Activated CD4-positive, alpha-beta T cell treated with anti-CD3 and anti-CD28 coated beads, Interleukin-2, amount 50 U/mL, for 1 hour (primary cell): Measurements from ENCODE around the gene GDF15.
A peak's percentile ranks its signal among the peaks of the same experiment; 100 is the strongest.
"Not testable (repeated sequence)": the region's sequence is repeated elsewhere in the genome, so short reads cannot be mapped to it uniquely, and the experiment has no call there.

Experiments
- DNase-seq: peaks from one replicate; pipeline ENCODE4 v3.0.0-alpha.2; 2020

Gene GDF15

DNA sequence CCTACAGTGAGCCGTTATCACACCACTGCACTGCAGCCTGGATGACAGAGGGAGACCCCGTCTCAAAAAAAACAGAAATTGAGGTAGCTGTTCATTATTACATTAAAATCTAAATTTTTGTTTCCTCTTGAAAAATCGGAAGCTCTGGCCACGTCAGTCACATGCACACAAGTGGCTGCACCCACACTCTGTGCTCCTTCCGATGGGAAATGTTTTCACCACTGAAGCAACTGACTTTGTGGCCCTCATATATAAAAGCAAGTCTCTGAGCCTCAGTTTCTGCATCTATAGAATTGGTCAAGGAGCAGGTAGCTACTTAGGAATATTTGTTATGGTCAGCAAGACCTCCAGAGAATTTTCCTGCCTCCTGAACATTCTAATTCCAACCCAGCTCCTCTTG, 7.0 kb downstream of the GDF15 start:
- no peak for DNase-seq

DNA sequence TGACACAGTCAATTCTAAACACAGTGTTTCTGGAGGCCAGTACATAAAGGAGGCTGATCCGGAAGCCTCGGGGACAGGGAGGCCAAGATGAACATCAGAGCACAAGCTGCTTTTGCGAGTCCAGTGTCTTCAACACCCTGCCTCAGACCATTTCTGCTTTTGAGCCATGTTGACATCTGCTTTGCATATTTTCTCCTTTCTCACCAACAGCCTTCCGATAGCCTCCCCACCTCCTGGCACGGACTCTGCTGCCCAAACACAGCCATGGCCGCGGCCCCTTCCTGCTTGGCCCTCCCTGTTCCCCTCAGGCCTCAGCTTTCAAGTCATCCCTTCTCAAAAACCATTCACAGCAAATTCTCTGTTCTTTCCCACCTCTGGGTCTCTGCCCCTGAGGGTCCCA, 7.9 kb downstream of the GDF15 start:
- no peak for DNase-seq

DNA sequence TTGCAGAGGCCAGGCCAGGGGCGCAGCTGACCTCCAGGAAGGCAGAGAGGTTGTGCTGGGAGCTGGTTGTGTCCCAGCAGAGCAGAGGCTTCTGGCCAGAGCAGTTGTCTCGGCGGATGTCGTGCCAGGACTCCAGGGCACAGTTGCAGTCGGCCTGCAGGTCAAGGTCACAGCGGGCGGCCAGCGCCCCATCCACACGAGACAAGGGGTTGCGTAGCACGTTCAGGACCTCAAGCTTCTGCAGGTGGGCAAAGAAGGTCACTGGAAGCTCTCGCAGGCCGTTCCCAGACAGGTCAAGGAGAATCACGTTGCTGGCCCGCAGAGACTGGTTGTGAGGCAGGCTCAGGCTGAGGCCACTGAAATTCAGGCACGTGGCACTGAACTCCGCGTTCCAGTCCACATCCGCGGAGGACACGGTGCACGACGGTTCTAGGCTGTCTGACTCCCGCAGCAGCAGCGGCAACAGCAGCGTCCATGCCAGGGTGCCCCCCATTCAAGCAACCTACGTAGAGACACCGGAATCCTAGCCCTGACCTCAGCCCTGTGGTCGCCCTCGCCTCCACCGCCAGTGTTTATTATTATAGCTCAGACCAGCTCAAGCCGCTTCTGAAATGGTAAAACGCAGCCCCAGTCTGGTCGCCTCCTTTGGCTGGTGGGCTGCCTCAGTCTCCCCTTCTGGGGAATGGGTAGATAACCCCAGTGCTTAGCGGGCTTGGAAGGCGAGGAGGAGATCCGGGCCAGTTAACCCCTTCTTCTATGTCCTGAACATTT, 10.7 kb downstream of the GDF15 start:
- DNase-seq: no peak

DNA sequence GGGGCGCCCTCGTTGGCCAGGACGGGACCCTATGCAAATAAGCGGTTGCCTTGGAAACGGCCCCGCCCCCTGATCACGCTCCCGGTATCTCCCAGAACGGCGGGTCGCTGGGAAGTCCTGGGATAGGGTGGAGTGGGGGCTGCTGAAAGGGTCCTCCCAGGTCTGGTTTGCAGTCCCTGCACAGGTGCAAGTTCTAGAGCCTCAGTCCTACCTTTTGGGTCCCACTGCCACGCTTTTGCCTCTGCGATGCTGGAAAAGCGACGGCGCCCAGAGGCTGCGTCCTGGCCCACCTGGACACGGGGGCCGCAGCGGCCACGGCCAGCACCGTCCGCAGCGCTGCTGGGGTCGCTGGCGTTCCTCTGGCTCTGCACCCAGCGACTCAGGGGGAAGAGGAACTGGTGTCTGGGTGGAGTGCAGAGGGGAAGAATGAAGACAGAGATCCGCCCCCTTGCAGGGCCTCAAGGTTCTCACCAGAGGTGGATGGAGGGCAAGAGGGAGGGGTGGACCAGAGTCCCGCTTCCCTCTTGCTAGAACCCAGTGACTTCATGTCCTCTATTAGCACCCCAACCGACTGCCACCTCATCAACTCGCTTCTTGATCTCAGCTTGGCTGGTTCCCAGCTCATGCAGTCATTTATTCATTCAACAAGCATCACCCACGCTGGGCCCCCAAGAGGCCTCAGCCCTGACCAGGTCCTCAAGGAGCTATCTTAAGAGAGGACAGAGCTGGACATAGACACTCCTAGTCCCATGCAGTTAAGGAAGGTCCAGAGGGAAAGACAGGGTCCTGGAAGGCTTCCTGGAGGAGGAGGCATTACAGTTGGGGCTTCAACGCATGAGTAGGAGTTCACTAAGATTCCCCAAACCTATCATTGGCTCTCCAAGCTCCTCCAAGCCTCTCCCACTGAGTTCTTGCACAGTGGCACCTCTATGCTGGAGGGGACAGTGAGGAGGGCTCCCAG, 11.6 kb downstream of the GDF15 start, which contains the start of gene LRRC25:
Gene LRRC25, minus strand, starts transcription at position 381 of the 961 bp plus-strand sequence. CDS start 659 bp downstream, outside the sequence.
- DNase-seq: no peak

DNA sequence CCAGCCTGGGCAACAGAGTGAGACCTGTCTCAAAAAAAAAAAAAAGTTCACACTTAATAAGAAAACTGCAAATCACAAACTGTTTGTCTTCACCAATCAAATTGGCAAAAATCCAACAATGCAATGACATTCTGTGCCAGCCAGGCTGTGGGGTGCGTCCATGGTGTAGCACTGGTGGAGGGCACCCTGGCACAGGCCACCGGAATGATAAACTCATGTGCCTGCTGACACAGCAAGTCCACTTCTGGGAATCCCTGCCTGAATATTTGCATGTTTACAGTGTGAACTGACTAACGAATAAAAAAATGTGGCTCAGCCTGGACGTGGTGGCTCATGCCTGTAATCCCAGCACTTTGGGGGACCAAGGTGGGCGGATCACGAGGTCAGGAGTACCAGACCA, 13.1 kb downstream of the GDF15 start:
- no peak for DNase-seq

DNA sequence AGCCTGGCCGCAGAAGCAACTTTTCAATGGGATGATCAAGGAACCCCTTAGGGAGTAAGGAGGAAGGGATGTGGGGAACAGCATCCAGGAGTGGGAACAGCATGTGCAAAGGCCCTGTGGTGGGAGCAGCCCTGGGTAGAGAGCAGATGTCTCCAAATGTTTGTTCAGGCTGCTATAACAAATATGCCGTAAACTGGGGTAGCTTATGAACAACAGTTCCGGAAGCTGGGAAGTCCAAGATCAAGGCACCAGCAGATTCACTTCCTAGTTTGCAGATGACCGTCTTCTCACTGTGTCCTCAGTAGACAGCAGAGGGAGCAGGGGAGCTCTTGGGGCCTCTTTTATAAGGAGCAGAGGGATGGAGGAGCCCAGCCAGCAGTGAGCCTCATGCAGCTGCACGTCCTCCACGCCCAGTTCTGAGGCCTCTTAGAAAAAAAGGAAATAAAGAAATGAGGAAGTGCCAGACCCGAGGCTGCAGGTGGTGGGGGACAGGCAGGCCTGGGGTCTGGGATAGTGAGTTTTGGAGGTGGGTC, 15.7 kb downstream of the GDF15 start:
- DNase-seq: no peak

DNA sequence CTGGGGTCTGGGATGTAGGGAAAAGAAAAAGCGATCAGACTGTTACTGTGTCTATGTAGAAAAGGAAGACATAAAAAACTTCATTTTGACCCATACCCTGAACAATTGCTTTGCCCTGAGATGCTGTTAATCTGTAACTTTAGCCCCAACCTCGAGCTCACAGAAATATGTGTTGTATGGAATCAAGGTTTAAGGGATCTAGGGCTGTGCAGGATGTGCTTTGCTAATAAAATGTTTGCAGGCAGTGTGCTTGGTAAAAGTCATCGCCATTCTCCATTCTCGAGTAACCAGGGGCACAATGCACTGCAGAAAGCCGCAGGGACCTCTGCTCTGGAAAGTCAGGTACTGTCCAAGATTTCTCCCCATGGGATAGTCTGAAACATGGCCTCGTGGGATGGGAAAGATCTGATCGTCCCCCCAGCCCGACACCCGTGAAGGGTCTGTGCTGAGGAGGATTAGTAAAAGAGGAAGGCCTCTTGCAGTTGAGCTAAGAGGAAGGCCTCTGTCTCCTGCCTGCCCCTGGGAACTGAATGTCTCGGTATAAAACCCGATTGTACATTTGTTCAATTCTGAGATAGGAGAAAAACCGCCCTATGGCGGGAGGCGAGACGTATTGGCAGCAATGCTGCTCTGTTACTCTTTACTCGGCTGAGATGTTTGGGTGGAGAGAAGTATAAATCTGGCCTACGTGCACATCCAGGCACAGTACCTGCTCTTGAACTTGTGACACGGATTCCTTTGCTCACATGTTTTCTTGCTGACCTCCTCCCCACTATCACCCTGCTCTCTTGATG, 16.7 kb downstream of the GDF15 start:
- not testable (repeated sequence) for DNase-seq

DNA sequence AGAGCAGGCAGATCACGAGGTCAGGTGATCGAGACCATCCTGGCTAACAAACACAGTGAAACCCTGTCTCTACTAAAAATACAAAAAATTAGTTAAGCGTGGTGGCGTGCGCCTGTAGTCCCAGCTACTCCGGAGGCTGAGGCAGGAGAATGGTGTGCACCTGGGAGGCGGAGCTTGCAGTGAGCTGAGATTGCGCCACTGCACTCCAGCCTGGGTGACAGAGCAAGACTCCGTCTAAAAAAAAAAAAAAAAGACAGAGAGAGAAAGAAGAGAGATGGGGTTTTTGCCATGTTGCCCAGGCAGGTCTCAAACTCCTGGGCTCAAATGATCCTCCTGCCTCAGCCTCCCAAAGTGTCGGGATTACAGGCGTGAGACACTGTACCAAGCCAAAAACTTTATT, 19.8 kb downstream of the GDF15 start:
- DNase-seq: not testable (repeated sequence)

DNA sequence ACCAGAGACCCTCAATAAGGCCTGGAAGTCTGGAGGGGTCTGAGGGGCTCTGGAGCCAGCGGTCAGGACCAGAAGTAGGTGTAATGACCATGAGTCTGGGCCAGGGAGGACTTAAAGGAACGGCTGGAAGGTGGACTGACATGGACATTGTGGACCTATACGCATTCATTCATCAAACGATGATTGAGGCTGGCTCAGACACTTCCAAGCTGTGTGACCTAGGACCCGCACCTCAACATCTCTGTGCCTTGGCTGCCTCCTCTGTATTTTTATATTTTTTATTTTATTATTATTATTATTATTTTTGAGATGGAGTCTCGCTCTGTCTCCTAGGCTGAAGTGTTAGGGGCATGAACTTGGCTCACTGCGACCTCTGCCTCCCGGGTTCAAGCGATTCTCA, 20.8 kb downstream of the GDF15 start:
- no peak for DNase-seq

DNA sequence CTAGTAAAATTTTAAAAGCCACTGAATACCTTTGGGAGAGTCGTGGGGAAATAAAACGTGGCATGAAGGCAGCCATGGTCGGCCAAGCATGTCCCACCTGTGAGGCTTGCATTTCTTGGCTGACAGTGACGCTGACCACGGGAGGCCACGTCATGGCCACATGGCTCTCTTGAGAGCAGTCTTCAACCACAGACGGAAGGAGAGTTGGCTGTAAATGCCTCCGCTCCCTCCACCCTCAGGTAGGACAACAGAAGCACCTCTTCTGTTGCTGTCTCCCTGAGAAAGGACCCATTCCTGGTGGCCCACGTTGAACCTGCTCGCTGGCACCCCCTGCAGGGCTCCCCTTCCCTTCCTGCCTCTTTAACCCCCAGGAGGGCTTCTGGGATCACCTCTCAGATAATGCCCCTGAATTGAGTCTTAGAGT, 22.1 kb downstream of the GDF15 start:
- DNase-seq: no peak

DNA sequence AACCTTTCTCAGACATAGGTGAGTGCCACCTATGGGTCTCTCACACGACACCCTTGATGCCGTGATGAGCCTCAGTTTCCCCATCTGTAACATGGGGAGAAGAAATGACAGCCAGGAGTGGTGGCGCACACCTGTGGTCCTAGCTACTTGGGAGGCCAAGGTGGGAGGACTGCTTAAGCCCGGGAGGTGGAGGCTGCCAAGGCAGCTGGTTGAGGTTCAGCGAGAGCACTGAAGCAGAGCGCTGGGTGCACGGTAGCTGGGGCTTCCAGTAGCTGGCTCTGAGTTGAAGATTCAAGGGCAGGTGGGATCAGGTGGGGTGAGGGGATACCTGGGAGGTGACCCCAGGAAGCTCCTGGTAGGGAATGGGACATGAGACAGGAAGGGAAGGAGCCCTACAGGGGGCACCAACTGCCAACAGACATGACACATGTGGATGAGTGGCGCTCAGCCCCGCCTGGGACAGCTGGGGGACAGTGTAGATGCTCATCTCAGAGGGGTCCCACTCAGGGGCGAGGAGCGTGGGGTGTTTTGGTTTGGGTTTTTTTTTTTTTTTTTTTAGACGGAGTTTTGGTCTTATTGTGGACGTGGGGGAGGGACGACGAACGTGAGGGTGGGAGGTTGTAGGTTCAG, 26.8 kb downstream of the GDF15 start:
- DNase-seq: no peak

DNA sequence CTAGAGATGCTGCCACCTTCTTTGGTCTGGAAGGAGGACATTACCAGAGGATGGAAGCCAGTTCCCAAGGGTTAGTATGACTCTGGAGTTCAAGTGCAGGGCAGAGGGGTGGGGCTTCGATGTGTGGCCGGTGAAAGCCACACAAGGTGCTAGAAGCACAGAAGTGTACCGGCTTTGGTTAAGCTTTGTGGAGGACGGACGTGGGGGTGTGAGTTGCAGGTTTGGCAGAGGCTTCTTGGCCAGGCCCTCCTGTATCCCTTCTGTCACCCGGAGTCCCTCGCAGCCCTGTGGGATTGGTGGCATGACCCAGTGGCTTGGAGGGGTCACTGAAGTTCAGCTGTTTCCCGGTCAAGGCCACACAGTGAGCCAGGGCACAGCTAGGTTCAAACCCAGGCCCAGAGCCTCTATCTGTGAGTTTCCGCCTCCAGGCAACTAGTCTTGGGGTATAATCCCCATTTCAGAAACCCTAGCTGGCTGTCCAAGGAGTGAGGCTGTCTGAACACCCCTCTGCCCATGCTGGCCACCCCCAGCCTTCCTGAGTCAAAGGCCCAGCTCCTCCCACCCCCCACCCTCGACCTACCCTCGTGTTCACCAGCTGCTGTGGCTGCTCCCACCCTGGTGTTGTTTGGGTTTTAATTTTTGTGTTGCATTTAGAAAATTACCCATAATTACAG, 28.7 kb downstream of the GDF15 start:
- DNase-seq: no peak

DNA sequence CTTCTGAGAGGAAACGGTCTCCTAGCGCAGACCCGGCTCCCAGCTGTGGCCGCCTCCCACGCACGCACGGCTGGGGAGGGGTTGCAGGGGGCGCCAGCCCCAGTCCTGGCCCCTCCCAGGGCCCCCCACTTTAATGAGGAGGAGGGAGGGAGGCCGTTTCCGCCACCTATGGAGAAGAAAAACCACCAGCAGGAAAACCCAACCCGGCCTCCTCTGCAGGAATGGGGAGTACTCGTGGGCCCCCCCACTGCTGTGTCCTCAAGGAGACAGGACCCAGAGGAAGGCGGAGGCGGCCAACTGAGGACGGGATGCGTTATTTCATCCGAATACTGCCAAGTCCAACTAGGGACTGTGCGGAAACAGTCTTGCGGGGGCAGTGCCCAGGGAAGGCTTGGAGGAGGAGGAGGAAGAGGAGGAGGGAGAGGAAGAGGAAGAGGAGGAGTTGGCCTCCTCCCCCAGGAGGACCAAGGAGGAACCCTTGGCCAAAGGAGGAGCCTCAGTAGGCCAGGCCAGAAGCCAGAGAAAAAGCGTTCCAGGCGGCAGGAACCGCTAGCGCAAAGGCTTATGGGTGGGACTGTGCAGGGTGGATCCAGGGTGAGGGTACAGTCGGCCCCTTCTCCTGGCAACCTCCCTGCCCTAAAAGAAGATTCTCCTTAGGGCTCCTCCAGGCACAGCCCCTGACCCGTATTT, 29.4 kb downstream of the GDF15 start:
- DNase-seq: no peak

DNA sequence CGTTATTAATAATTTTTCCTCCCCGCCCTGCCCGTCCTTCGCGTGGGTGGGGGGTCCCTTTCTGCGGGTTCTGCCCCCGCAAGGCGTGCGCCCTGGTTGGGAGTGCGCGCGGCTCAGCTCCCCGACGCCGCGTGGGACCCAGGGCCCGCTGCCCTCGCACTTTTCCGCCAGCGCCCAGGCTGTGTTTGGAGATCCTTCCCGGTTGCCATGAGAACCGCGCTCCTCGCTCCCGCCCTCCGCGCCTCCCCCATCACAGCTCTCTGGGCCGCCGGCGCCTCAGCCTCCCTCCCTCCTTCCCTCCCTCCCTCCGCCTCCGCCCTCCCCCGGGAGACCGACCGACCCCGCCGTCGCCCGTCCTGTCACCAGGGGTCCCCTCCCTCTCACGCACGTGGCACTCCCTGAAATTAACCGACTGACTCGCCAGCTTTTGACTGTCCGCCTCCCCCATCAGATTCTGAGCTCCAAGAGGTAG, 30.9 kb downstream of the GDF15 start:
- DNase-seq: peak; percentile 66

DNA sequence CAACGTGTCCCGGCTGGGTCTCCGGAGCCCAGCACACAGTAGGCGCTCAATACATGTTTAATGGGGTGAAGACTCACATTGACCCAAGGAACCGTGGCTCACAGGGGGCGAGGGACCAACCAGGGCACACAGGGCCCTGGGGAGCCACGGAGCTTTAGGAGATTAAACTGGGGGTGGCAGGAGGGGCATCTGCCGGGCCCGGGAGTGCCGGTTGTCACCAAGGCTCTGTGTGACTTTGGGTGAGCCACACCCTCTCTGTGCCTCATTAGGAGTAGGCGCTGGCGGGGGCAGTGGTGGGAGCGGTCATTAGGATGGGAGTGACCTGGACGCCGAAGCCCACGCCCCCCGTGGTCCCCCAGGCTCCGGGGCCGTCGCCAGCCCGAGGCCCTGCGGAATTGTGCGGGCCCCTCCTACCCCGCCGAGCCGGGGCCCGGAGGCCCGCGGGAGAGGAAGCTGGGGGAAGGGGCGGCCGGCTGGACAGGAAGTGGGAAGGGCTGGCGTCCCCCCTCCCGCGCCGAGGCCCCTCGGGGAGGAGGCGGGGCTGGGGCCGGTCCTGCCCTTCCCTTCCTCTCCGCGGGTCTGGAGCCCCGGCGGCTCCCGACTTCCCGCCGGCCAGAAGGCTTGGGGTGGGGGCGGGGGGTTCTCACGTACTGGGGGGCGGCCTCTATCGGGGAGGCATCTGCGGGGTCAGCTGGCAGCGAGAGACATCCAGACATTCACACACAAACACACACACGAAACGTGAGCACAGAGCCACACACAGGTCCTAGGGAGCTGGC, 31.5 kb downstream of the GDF15 start:
- no peak for DNase-seq

DNA sequence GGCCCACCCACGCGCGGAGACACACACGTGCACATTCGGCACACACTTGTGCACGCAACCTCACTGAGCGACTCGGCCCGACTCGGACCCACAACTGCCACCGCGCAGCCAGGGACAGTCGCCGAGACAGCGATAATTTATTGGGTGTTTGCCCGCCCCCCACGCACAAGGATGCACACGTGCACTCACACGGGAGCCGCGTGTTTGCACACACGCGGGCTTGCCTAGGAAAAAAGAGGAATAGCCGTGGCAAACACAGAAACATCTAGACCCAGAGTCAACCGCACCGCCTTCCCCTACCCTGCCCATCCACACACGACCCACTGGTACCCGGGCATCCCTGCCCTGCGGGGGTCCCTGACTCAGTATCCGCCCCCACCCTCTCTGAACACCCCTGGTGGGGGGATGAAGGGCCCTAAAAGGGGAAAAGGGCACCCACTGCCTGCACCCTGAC, 32.1 kb downstream of the GDF15 start:
- DNase-seq: no peak

DNA sequence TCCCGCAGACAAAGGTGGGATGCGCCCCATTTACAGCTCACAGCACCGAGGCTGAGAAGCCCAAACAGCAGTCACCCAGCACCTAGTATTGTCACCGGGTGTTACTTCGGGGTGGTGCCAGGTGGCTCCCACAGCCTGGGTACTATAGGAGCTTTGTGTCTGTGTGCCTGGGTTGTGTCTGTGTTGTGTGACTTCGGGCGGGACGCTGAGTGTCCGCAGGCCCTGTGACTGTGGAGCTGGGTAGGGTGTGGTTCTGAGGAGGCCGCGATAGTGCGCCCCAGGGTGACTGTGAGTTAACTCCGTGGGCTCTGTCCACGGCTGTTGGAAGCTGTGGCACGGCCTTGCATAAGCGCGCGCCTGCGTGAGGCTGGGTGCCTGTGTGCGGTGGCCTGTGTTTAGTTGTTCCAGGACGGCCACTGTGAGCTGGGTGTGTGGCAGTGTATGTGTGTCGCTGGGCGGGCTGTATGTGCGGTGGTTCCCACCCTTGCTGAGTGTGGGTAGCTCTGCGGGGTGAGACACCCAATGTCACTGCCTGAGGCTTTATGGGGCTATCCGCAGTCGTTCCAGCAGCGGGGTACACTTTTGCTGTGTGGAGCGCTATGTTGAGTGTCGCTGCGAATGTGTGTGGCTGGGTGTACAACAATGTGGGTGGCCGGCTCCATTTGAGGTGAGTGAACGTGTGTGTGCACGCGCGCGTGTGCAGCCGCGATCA, 32.7 kb downstream of the GDF15 start:
- peak; percentile 34 for DNase-seq

DNA sequence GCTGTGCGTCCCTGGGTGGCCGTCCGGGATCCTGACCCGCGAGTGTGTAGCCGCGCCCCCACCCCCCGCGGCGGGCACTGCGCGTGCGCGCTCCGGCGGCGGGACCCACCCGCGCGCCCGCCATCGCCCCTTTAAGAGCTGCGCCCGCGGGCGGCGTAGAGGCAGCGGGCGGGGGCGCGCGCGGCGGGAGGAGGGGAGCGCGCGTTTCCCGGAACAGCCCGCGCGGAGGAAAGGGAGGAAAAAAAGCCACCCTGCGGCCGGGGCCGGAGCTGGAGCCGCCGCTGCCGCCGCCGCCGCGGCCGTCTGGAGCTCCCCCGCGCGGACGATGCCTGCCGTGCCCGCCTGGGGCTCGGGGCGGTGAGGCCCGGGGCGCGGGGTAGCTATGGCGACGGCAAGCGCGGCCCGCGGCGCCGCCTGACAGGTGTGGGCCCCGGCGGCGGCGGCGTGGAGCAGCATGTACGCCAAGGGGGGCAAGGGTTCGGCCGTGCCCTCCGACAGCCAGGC, 33.3 kb downstream of the GDF15 start, which contains the start of gene SSBP4:
Gene SSBP4, plus strand, starts transcription at position 204 of the 504 bp plus-strand sequence. Its CDS starts 251 bp downstream, at position 455.
- peak; percentile 61 for DNase-seq
